Epithelial cell of esophagus (primary cell): ENCODE measurements around the gene TOR3A.

ENCODE experiments used
- DNase-seq: peaks from one replicate; pipeline ENCODE4 v3.0.0; 2010; ENCODE audit warnings: low read depth
- H3K4me3 ChIP-seq: 2 replicates; pipeline ENCODE4 v1.5.1; 2011; ENCODE audit warnings: mild to moderate bottlenecking, low read length, control low read depth
- CTCF ChIP-seq: IDR thresholded peaks from 2 replicates; pipeline ENCODE4 v1.5.1; 2011; ENCODE audit warnings: low read depth, mild to moderate bottlenecking, low read length, control low read depth, inconsistent platforms; ENCODE audit not compliant: insufficient read depth; ENCODE audit errors: missing control alignments

The TOR3A gene

GRCh38 chr1:179089827-179090482 is 8.1 kb downstream of the TOR3A start:
- no peak for DNase-seq
- H3K4me3 ChIP-seq, result no peak overlapping the region
- no peak for TF ChIP-seq CTCF

GRCh38 chr1:179090522-179090921 is 8.7 kb downstream of the TOR3A start:
- no peak for TF ChIP-seq CTCF
- no peak overlapping the region for H3K4me3 ChIP-seq
- no peak for DNase-seq

GRCh38 chr1:179090923-179091322 is 9.1 kb downstream of the TOR3A start:
- TF ChIP-seq CTCF, result no peak
- no peak overlapping the region for H3K4me3 ChIP-seq
- DNase-seq, result no peak

- H3K4me3 ChIP-seq, result no peak overlapping the region
- DNase-seq, result peak; percentile 38
- no peak for TF ChIP-seq CTCF
Observed at GRCh38 chr1:179091691-179092165, 9.9 kb downstream of the TOR3A start.

- TF ChIP-seq CTCF, result no peak
- DNase-seq, result no peak
- no peak overlapping the region for H3K4me3 ChIP-seq
Observed at GRCh38 chr1:179092896-179093461, 11.1 kb downstream of the TOR3A start.

GRCh38 chr1:179094818-179095217 is 12.9 kb downstream of the TOR3A start:
- no peak overlapping the region for H3K4me3 ChIP-seq
- TF ChIP-seq CTCF, result no peak
- peak; percentile 24 for DNase-seq

GRCh38 chr1:179095377-179095776 is 13.5 kb downstream of the TOR3A start:
- TF ChIP-seq CTCF, result no peak
- DNase-seq, result no peak
- no peak overlapping the region for H3K4me3 ChIP-seq
